CD14-positive monocyte (primary cell): ENCODE data around the gene NIN. TPM values are rescaled to one million over a fixed set of nuclear protein-coding genes. Genes with fewer than 3 reads are reported as not detected.

ENCODE experiments used
- DNase-seq, 3 donors: peaks; one replicate each; pipeline ENCODE4 v3.0.0-alpha.2; 2011 to 2022
- H2AFZ ChIP-seq: 2 replicates; pipeline ENCODE4 v1.6.0; 2012; ENCODE audit warnings: mild to moderate bottlenecking, low read depth, low read length, inconsistent platforms; ENCODE audit not compliant: insufficient read depth, poor library complexity, severe bottlenecking
- H3K27ac ChIP-seq, 2 donors: 1 replicate in 1 of 2; 2 replicates in 1 of 2; pipeline ENCODE4 v1.5.1; 2012 to 2013; ENCODE audit warnings: low read length in 2 of 2, control low read depth in 1 of 2, inconsistent platforms in 1 of 2, low read depth in 1 of 2, mild to moderate bottlenecking in 1 of 2
- H3K27me3 ChIP-seq, 2 donors: one replicate each; pipeline versions ENCODE4 v1.6.0 to v1.6.1; 2011 to 2013; ENCODE audit warnings: low read length in 2 of 2; ENCODE audit not compliant: control insufficient read depth in 2 of 2, insufficient read depth in 2 of 2
- H3K36me3 ChIP-seq, 2 donors: replicated peaks in 1 of 2; 1 replicate in 1 of 2; 2 replicates in 1 of 2; pipeline versions ENCODE4 v1.5.1 to v1.6.1; 2012 to 2013; ENCODE audit warnings: low read length in 2 of 2, control low read depth in 1 of 2, inconsistent platforms in 1 of 2, mild to moderate bottlenecking in 1 of 2; ENCODE audit not compliant: insufficient read depth in 2 of 2, control insufficient read depth in 1 of 2
- H3K4me1 ChIP-seq, 2 donors: 1 replicate in 1 of 2; 2 replicates in 1 of 2; pipeline versions ENCODE4 v1.5.1 to v1.6.1; 2012 to 2013; ENCODE audit warnings: low read length in 2 of 2, control low read depth in 1 of 2, inconsistent platforms in 1 of 2, mild to moderate bottlenecking in 1 of 2, moderate library complexity in 1 of 2; ENCODE audit not compliant: insufficient read depth in 2 of 2, control insufficient read depth in 1 of 2
- H3K4me2 ChIP-seq: replicated peaks from 2 replicates; pipeline ENCODE3; 2012; ENCODE audit warnings: low read length, moderate library complexity, mild to moderate bottlenecking; ENCODE audit not compliant: poor library complexity, severe bottlenecking; ENCODE audit errors: extremely low read depth
- H3K4me3 ChIP-seq, 3 experiments: fragments of 200-600 bp in 1 of 3; sonication (generic) in 1 of 3; replicated peaks in 1 of 3; 1 replicate in 2 of 3; 2 replicates in 1 of 3; pipeline ENCODE4 v1.5.1; 2011 to 2013; ENCODE audit warnings: low read length in 3 of 3, mild to moderate bottlenecking in 3 of 3, control low read depth in 2 of 3, low read depth in 2 of 3, inconsistent platforms in 1 of 3, moderate library complexity in 1 of 3
- H3K79me2 ChIP-seq: 2 replicates; pipeline ENCODE4 v1.6.0; 2012; ENCODE audit warnings: mild to moderate bottlenecking, control low read depth, inconsistent platforms, low read length, moderate library complexity; ENCODE audit not compliant: insufficient read depth
- H3K9ac ChIP-seq: 2 replicates; pipeline ENCODE4 v1.6.0; 2017; ENCODE audit warnings: low read length, mild to moderate bottlenecking; ENCODE audit not compliant: insufficient read depth, poor library complexity, severe bottlenecking
- H3K9me3 ChIP-seq, 2 donors: replicated peaks in 1 of 2; 1 replicate in 1 of 2; 2 replicates in 1 of 2; pipeline versions ENCODE4 v1.5.1 to v1.6.1; 2012 to 2013; ENCODE audit warnings: low read length in 2 of 2, control low read depth in 1 of 2; ENCODE audit not compliant: control insufficient read depth in 1 of 2, insufficient read depth in 1 of 2
- H4K20me1 ChIP-seq: 2 replicates; pipeline ENCODE4 v1.6.0; 2012; ENCODE audit warnings: mild to moderate bottlenecking, low read length, control low read depth, moderate library complexity; ENCODE audit not compliant: insufficient read depth
- H3K27ac Mint-ChIP-seq, 7 donors: one replicate each; pipeline ENCODE4 v1.8.0; 2020; ENCODE audit warnings: mild to moderate bottlenecking in 7 of 7, mixed read lengths in 7 of 7, moderate library complexity in 6 of 7, inconsistent platforms in 2 of 7
- H3K27me3 Mint-ChIP-seq, 3 donors: one replicate each; pipeline ENCODE4 v1.8.0; 2021 to 2022; ENCODE audit warnings: low read depth in 3 of 3, mild to moderate bottlenecking in 3 of 3, mixed read lengths in 3 of 3, moderate library complexity in 3 of 3, inconsistent platforms in 1 of 3
- H3K36me3 Mint-ChIP-seq, 2 donors: one replicate each; pipeline ENCODE4 v1.8.0; 2020; ENCODE audit warnings: mixed read lengths in 2 of 2, inconsistent platforms in 1 of 2, mild to moderate bottlenecking in 1 of 2
- H3K4me1 Mint-ChIP-seq: one replicate; pipeline ENCODE4 v1.8.0; 2020; ENCODE audit warnings: mild to moderate bottlenecking, mixed read lengths
- H3K4me3 Mint-ChIP-seq, 2 donors: one replicate each; pipeline ENCODE4 v1.8.0; 2020; ENCODE audit warnings: mild to moderate bottlenecking in 2 of 2, mixed read lengths in 2 of 2, moderate library complexity in 1 of 2
- H3K9me3 Mint-ChIP-seq, 7 donors: one replicate each; pipeline ENCODE4 v1.8.0; 2020 to 2022; ENCODE audit warnings: mixed read lengths in 7 of 7, mild to moderate bottlenecking in 6 of 7, moderate library complexity in 6 of 7, inconsistent platforms in 2 of 7
- WGBS: methylation state at CpG from one replicate; pipeline ENCODE4 v1.1.5; 2013; ENCODE audit warnings: missing lambda C conversion rate; ENCODE audit not compliant: insufficient coverage; 5-methylcytosine and 5-hydroxymethylcytosine counted together
- intact Hi-C, 2 donors: fragments of 100-400 bp; cut with micrococcal nuclease; formaldehyde crosslinking; loops; one replicate each; pipeline versions ENCODE4 v1.15.0 to v1.15.1; 2023
- polyA plus RNA-seq, 3 donors: library from polyadenylated mRNA; depleted of rRNA in 1 of 3; unstranded in 2 of 3; stranded (reverse) in 1 of 3; fragments of 300-500 nt in 2 of 3; fragments of >200 nt in 1 of 3; fragmentation: Illumina TruSeq in 2 of 3; gene quantifications; 1 replicate in 2 of 3; 2 replicates in 1 of 3; pipeline ENCODE4 v1.2.3, GENCODE V29; 2012 to 2021
- TF ChIP-seq, protein P1 (sequence below): fragments of 200-600 bp; IDR thresholded peaks from one replicate; pipeline ENCODE4 v1.8.0; 2022; ENCODE audit warnings: antibody characterized with exemption, mild to moderate bottlenecking

Gene NIN
- polyA plus RNA-seq, 3 donors = 15.3 to 29.1 (median 26.5) TPM

DNA sequence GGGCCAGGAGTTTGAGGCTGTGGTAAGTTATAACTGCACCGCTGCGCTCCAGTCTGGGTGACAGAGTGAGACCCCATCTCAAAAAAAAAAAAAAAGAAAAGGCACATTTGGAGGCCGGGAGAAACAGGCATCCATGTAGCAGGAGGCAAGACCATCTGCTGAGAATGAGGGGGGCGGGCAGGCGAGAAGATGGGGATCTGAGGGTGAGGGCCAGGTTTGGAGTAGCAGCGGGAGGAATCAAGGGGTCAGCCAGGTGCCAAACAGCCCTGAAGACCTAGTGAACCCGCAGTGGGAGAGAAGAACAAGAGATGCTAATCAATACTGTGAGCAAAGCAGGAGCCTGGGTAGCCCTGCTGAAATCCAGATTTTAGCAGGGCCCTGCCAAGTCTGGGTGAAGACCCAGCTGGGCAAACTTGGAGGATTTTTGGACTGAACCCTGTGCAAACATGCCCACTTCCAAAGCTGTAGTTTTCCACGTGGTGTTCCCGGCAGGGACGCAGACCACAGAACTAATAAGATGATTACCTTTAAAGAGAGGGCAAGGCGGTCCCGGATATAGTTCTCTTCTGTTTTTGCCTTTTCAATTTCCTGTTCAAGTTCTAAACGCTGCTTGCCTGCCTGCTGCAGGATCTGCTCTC is 61.0 kb downstream of the NIN start:
- Histone ChIP-seq H4K20me1 (peaks cover 40% of the 10 kb centered on the region), H3K27me3 (no peaks in the 10 kb centered on the region), H3K4me3 (no peak overlapping the region), H3K4me2 (no peak overlapping the region), H3K9ac (no peak overlapping the region), H3K27ac (no peak overlapping the region), H2AFZ (no peak overlapping the region), H3K79me2 (no peaks in the 10 kb centered on the region), H3K36me3 (peaks cover 94 to 99% of the 10 kb centered on the region in 2 donors), H3K4me1 (no peaks in the 10 kb centered on the region), H3K9me3 (no peaks in the 10 kb centered on the region)
- no peak for DNase-seq
- no peak overlapping the region for H3K4me3 Mint-ChIP-seq
- H3K27ac Mint-ChIP-seq = peak overlapping the region in 4 of 7 donors; percentile 9 to 43 (median 28)
- no peaks in the 10 kb centered on the region for H3K27me3 Mint-ChIP-seq
- intact Hi-C loops = loop anchor here in 1 of 2 donors (10.0 kb wide), 1 partner anchor 235 kb away; the partner anchor contains the start of gene MAP4K5
- WGBS = 98% methylated on average over 12 of the region's 13 CpGs
- no peaks in the 10 kb centered on the region for H3K9me3 Mint-ChIP-seq
- H3K36me3 Mint-ChIP-seq = peaks cover 71 to 89% of the 10 kb centered on the region in 2 donors
- no peaks in the 10 kb centered on the region for H3K4me1 Mint-ChIP-seq
- TF ChIP-seq, protein P1, sequence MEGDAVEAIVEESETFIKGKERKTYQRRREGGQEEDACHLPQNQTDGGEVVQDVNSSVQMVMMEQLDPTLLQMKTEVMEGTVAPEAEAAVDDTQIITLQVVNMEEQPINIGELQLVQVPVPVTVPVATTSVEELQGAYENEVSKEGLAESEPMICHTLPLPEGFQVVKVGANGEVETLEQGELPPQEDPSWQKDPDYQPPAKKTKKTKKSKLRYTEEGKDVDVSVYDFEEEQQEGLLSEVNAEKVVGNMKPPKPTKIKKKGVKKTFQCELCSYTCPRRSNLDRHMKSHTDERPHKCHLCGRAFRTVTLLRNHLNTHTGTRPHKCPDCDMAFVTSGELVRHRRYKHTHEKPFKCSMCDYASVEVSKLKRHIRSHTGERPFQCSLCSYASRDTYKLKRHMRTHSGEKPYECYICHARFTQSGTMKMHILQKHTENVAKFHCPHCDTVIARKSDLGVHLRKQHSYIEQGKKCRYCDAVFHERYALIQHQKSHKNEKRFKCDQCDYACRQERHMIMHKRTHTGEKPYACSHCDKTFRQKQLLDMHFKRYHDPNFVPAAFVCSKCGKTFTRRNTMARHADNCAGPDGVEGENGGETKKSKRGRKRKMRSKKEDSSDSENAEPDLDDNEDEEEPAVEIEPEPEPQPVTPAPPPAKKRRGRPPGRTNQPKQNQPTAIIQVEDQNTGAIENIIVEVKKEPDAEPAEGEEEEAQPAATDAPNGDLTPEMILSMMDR = no peak

DNA sequence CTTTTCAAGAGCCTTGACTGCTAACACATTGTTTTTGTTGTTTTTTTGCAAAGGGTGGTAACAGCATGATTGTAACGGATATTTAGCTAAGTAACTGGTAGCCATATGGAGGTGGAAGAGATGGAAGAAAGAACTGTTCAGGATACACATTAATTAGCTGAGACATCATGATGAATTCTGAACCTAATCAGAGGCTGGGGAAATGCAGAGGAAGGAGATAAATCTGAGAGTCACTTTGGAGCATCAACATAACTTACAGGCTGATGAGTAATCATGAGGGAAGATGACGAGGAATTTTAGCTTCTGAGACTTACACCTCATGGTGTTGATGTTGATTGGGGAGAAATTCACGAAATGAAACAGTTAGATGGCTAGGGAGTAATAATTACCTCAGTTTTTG is 62.3 kb downstream of the NIN start:
- Mint-ChIP-seq H3K27ac (peak overlapping the region in 2 of 7 donors; percentile 4 to 10), H3K36me3 (peaks cover 59 to 89% of the 10 kb centered on the region in 2 donors), H3K4me1 (no peaks in the 10 kb centered on the region), H3K4me3 (no peak overlapping the region), H3K27me3 (no peaks in the 10 kb centered on the region), H3K9me3 (no peaks in the 10 kb centered on the region)
- Histone ChIP-seq H3K27ac (no peak overlapping the region), H3K9me3 (no peaks in the 10 kb centered on the region), H3K36me3 (peaks cover 94 to 99% of the 10 kb centered on the region in 2 donors), H2AFZ (no peak overlapping the region), H3K27me3 (no peaks in the 10 kb centered on the region), H3K4me1 (no peaks in the 10 kb centered on the region), H3K79me2 (no peaks in the 10 kb centered on the region), H3K9ac (no peak overlapping the region), H4K20me1 (peaks cover 33% of the 10 kb centered on the region), H3K4me3 (no peak overlapping the region), H3K4me2 (no peak overlapping the region)
- TF ChIP-seq, protein P1 = no peak
- WGBS = 100% methylated on average over 2 of the region's 3 CpGs
- no peak for DNase-seq
- intact Hi-C loops = no loop called here
